ENCODE results near the gene AGAP1.

GRCh38 chr2:235688511-235689426 is 194.9 kb downstream of the AGAP1 start:
- TF ChIP-seq, protein P1, sequence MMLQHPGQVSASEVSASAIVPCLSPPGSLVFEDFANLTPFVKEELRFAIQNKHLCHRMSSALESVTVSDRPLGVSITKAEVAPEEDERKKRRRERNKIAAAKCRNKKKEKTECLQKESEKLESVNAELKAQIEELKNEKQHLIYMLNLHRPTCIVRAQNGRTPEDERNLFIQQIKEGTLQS (IDR thresholded peaks at IDR 0.05): no peak
- TF ChIP-seq SP1 (IDR thresholded peaks at IDR 0.05): no peak
- TF ChIP-seq YY1 (IDR thresholded peaks at IDR 0.05): no peak
- TF ChIP-seq CTCF (IDR thresholded peaks at IDR 0.05; ENCODE audit: low read depth, low read length, missing input control): no peak
- TF ChIP-seq GABPA (IDR thresholded peaks at IDR 0.05 in 1 of 2, conservative IDR thresholded peaks at IDR 0.05 in 1 of 2): no peak
- TF ChIP-seq, protein P2, sequence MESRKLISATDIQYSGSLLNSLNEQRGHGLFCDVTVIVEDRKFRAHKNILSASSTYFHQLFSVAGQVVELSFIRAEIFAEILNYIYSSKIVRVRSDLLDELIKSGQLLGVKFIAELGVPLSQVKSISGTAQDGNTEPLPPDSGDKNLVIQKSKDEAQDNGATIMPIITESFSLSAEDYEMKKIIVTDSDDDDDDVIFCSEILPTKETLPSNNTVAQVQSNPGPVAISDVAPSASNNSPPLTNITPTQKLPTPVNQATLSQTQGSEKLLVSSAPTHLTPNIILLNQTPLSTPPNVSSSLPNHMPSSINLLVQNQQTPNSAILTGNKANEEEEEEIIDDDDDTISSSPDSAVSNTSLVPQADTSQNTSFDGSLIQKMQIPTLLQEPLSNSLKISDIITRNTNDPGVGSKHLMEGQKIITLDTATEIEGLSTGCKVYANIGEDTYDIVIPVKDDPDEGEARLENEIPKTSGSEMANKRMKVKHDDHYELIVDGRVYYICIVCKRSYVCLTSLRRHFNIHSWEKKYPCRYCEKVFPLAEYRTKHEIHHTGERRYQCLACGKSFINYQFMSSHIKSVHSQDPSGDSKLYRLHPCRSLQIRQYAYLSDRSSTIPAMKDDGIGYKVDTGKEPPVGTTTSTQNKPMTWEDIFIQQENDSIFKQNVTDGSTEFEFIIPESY (IDR thresholded peaks at IDR 0.05): no peak
- TF ChIP-seq, protein P3, sequence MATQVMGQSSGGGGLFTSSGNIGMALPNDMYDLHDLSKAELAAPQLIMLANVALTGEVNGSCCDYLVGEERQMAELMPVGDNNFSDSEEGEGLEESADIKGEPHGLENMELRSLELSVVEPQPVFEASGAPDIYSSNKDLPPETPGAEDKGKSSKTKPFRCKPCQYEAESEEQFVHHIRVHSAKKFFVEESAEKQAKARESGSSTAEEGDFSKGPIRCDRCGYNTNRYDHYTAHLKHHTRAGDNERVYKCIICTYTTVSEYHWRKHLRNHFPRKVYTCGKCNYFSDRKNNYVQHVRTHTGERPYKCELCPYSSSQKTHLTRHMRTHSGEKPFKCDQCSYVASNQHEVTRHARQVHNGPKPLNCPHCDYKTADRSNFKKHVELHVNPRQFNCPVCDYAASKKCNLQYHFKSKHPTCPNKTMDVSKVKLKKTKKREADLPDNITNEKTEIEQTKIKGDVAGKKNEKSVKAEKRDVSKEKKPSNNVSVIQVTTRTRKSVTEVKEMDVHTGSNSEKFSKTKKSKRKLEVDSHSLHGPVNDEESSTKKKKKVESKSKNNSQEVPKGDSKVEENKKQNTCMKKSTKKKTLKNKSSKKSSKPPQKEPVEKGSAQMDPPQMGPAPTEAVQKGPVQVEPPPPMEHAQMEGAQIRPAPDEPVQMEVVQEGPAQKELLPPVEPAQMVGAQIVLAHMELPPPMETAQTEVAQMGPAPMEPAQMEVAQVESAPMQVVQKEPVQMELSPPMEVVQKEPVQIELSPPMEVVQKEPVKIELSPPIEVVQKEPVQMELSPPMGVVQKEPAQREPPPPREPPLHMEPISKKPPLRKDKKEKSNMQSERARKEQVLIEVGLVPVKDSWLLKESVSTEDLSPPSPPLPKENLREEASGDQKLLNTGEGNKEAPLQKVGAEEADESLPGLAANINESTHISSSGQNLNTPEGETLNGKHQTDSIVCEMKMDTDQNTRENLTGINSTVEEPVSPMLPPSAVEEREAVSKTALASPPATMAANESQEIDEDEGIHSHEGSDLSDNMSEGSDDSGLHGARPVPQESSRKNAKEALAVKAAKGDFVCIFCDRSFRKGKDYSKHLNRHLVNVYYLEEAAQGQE (IDR thresholded peaks at IDR 0.05): no peak
- TF ChIP-seq JUND (IDR thresholded peaks at IDR 0.05): no peak

Data from liver (tissue), 3 donors.